GM13976 (cell line): ENCODE measurements around the gene ADI1.
"Not testable (repeated sequence)": the region's sequence is repeated elsewhere in the genome, so short reads cannot be mapped to it uniquely, and the experiment has no call there.

ENCODE experiments used
- DNase-seq: peaks from one replicate; pipeline ENCODE4 v3.0.0; 2012; ENCODE audit warnings: low spot score
- in situ Hi-C: fragments of 300-500 bp; cut with MboI; formaldehyde crosslinking; loops from one replicate; pipeline ENCODE4 v1.12.0; 2022; ENCODE audit warnings: low sequenced_read_pairs, mixed read lengths, inconsistent platforms; ENCODE audit not compliant: unreplicated experiment
- TF ChIP-seq, protein P1 (sequence below): IDR thresholded peaks from 2 replicates; pipeline ENCODE4 v1.5.1; 2012; ENCODE audit warnings: borderline replicate concordance, mild to moderate bottlenecking; ENCODE audit not compliant: insufficient read depth; ENCODE audit errors: extremely low read depth, missing control alignments, control extremely low read depth

Gene ADI1

DNA sequence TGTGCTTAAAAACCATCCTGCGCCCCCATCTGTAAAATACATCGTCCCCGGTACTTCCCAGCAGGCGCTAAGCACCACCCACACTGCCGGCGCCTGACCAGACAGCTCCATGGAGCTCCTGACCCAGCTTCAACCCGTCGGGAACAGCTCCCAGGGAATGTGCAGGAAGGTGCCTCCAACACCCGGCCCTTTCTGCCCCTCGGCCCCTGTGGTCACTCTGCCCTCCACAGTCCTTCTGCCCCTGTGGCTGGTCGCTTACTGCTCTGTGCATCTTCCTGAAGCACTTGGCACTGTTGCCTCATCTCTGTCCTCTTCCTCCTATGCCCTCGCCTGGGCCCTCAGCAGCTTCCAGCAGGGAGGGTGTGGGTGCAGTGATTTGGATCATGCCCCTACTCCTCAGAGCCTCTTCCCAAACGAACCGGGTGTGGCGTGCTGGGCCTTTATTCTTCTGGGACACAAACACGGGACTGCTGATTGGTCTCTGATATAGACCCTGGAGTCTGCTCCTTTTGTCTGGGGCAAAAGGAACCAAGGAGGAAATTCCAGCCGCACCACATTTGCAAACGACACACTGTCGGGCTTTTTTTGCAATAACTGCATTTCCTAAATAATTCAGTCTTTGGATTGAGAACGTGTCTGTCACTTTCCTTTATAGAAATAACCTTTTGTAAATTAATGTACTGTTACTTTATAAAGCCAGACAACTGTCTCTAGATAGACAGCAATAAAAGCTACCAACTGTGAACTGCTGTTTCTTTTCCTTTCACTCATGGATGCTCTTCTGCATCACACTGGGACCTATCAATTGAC, 65.9 kb downstream of the ADI1 start:
- in situ Hi-C loops, result no loop called here
- TF ChIP-seq, protein P1, sequence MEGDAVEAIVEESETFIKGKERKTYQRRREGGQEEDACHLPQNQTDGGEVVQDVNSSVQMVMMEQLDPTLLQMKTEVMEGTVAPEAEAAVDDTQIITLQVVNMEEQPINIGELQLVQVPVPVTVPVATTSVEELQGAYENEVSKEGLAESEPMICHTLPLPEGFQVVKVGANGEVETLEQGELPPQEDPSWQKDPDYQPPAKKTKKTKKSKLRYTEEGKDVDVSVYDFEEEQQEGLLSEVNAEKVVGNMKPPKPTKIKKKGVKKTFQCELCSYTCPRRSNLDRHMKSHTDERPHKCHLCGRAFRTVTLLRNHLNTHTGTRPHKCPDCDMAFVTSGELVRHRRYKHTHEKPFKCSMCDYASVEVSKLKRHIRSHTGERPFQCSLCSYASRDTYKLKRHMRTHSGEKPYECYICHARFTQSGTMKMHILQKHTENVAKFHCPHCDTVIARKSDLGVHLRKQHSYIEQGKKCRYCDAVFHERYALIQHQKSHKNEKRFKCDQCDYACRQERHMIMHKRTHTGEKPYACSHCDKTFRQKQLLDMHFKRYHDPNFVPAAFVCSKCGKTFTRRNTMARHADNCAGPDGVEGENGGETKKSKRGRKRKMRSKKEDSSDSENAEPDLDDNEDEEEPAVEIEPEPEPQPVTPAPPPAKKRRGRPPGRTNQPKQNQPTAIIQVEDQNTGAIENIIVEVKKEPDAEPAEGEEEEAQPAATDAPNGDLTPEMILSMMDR, result no peak
- no peak for DNase-seq

DNA sequence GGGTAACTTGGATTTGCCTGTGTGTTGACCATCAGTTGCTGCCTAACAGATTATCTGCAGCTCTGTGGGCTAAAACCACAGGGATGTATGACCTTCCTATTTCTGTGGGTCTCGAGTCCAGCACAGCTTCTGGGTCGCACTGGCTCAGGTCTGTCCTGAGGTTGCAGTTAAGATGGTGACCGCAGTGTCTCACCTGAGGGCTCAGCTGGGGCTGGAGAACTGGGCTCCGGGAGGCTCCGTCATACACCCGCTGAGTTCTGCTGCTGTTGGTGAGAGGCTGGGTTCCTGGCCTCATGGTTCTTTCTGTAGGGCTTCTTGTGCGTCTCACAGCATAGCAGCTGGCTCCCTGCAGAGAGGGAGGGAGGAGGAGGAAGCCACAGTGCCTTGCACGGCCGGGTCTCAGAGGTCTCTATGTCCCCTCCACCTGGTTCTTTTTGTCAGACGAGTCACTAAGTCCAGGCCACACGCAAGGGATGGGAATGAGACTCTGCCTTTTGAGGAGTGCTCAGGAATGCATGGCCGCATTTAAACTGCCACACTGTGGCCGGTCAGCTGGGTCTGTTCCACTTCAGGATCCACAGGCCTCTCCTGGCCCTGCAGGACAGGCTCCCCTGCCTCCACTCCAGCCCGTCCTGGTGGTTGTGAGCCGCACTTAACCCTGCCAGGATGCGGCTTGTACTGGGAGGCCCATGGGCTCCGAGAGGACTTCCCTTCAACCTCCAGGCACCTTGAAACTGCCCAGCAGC, 67.2 kb downstream of the ADI1 start:
- in situ Hi-C loops, result no loop called here
- TF ChIP-seq, protein P1, result no peak
- DNase-seq, result no peak

- in situ Hi-C loops, result no loop called here
- TF ChIP-seq, protein P1, result no peak
- no peak for DNase-seq
These were observed 68.2 kb downstream of the ADI1 start for GRCh38 chr2:3451169-3451568.

DNA sequence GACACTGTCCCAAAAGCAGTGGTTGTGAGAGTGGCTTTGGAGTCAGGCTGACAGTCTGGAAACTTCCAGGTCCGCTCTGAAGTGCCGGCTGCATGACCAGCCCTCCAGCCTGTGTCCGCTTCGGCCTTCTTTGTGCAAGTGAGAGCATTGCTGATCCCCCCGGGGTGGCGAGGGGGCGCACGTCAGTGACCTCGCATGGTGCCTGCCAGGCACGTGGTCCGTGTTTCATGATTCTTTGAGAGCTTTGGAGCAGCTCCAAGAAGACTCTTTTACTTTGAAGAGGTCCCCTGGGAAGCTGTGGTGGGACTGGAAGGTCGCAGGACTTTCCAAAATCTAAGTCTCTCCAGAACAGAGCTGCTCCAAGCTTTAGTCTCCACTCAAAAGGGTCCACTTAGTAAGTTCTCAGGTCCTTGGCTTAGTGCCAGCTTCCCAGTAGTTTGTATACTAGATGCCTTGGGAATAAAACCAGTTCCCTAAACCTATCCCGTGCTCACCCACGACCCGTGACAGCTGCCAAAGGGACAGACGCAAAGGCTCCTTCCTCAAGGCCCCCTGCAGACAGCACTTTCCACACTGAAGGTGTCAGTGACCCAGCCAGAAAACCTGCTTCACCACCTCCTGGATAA, 68.8 kb downstream of the ADI1 start:
- TF ChIP-seq, protein P1, result no peak
- in situ Hi-C loops, result no loop called here
- no peak for DNase-seq

- no peak for DNase-seq
- TF ChIP-seq, protein P1, result no peak
- in situ Hi-C loops, result no loop called here
These were observed 69.4 kb downstream of the ADI1 start for GRCh38 chr2:3449936-3450335.

- in situ Hi-C loops, result no loop called here
- no peak for DNase-seq
- TF ChIP-seq, protein P1, result no peak
These were observed 70.2 kb downstream of the ADI1 start for GRCh38 chr2:3449086-3449485.

- not testable (repeated sequence) for DNase-seq
These were observed 70.9 kb downstream of the ADI1 start for GRCh38 chr2:3448441-3448911.

More at GRCh38 chr2:3448441-3448911, 70.9 kb downstream of the ADI1 start:
- in situ Hi-C loops, result not testable (repeated sequence)
